Measurements from ENCODE around the gene LEMD2. TPM values are rescaled to one million over a fixed set of nuclear protein-coding genes. Genes with fewer than 3 reads are reported as not detected.

Gene LEMD2
- total RNA-seq, 2 donors from 2014 or later, result 62.0 to 75.8 TPM

DNA sequence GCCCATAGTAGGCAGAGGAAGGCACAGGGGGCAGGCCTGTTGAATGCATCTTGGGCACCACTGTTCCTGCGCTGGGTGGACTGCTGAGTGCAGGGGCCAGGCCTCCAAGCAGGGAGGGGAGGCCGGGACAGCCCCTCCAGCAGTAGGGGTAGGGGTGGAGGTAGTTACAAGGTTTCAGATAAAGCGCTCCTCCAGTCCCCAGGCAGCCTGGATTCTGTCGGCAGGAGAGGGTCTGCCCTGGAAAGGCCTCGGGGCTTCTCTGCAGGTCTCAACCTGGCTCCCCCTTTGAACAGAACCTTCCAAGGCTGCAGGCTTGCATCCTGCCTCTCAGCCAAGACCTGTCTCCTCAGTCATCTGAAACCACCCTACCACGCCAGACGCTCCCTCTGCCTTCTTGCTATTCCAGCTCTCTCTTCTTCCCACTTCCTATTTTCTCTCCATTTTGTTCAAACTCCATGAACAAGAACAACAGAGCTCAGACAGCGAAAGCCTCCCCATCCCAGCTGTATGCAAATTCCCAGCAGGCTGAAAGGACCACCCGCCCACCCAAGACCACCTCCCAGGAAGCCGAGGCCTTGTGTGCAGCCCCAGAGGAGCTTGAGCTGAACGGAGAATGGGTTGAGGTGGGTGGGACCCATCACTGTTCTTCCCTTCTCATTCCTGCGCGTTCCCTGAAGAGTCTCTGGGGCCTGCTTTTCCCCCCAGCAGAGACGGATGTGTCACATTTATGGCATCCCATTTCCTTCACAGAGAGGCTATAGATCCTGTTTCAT lies 13.4 kb upstream of the LEMD2 start:
- TF ChIP-seq, protein P1, sequence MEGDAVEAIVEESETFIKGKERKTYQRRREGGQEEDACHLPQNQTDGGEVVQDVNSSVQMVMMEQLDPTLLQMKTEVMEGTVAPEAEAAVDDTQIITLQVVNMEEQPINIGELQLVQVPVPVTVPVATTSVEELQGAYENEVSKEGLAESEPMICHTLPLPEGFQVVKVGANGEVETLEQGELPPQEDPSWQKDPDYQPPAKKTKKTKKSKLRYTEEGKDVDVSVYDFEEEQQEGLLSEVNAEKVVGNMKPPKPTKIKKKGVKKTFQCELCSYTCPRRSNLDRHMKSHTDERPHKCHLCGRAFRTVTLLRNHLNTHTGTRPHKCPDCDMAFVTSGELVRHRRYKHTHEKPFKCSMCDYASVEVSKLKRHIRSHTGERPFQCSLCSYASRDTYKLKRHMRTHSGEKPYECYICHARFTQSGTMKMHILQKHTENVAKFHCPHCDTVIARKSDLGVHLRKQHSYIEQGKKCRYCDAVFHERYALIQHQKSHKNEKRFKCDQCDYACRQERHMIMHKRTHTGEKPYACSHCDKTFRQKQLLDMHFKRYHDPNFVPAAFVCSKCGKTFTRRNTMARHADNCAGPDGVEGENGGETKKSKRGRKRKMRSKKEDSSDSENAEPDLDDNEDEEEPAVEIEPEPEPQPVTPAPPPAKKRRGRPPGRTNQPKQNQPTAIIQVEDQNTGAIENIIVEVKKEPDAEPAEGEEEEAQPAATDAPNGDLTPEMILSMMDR (conservative IDR thresholded peaks at IDR 0.05), result no peak
- H3K36me3 Mint-ChIP-seq (ENCODE audit: low read depth), result no peaks in the 10 kb centered on the region
- peaks cover 7% of the 10 kb centered on the region for H3K27me3 Mint-ChIP-seq (ENCODE audit: insufficient read depth)
- Histone ChIP-seq H3K4me3 (ENCODE audit: low read length) (no peak overlapping the region), H3K27ac (ENCODE audit: low read depth, low read length) (peak overlapping the region; percentile 73), H3K9ac (ENCODE audit: extremely low read depth, low read length, poor library complexity, severe bottlenecking) (no peak overlapping the region), H3K36me3 (ENCODE audit: control insufficient read depth, insufficient read depth, low read length) (no peaks in the 10 kb centered on the region), H3K4me1 (ENCODE audit: control insufficient read depth, insufficient read depth, low read length) (no peaks in the 10 kb centered on the region), H3K9me3 (ENCODE audit: control insufficient read depth, low read length) (no peaks in the 10 kb centered on the region), H3K27me3 (ENCODE audit: control insufficient read depth, insufficient read depth, low read length, poor library complexity, severe bottlenecking) (peaks cover 4% of the 10 kb centered on the region)
- no peaks in the 10 kb centered on the region for H3K4me1 Mint-ChIP-seq
- H3K4me3 Mint-ChIP-seq, result no peak overlapping the region
- no peak for DNase-seq
- H3K9me3 Mint-ChIP-seq, result no peaks in the 10 kb centered on the region
- no peak overlapping the region for H3K27ac Mint-ChIP-seq
- 81 to 83% methylated on average over 9 to 14 of the region's 14 CpGs for WGBS, 2 experiments (ENCODE audit: insufficient coverage in 1 of 2, insufficient read length in 1 of 2)

DNA sequence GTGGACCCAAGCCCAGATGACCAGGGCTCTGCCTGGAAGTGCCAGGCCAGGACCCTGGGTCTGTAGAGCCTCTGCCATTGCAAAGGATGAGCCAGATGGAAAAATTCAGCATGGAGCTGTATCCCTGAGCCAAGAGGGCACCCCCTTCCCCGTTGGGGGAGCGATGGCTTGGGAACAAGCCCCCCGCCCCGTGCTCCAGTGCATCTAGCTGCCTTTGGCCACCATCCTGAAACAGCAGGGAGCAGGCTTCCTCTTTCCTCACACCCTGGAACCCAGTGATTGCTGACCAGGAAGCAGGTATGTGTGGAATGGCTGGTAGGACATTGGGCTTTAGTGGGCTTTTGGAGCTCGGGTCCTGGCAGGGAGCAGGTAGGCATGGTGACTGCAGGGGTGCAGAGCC lies 12.7 kb upstream of the LEMD2 start:
- no peaks in the 10 kb centered on the region for H3K4me1 ChIP-seq (ENCODE audit: control insufficient read depth, insufficient read depth, low read length)
- Mint-ChIP-seq H3K36me3 (ENCODE audit: low read depth) (no peaks in the 10 kb centered on the region), H3K4me3 (no peak overlapping the region), H3K4me1 (no peaks in the 10 kb centered on the region), H3K27me3 (ENCODE audit: insufficient read depth) (peaks cover 8% of the 10 kb centered on the region), H3K27ac (no peak overlapping the region), H3K9me3 (no peaks in the 10 kb centered on the region)
- H3K27ac ChIP-seq (ENCODE audit: low read depth, low read length), result no peak overlapping the region
- TF ChIP-seq, protein P1 (conservative IDR thresholded peaks at IDR 0.05), result no peak
- no peaks in the 10 kb centered on the region for H3K36me3 ChIP-seq (ENCODE audit: control insufficient read depth, insufficient read depth, low read length)
- H3K9ac ChIP-seq (ENCODE audit: extremely low read depth, low read length, poor library complexity, severe bottlenecking), result no peak overlapping the region
- no peak for DNase-seq
- no peak overlapping the region for H3K4me3 ChIP-seq (ENCODE audit: low read length)
- H3K27me3 ChIP-seq (ENCODE audit: control insufficient read depth, insufficient read depth, low read length, poor library complexity, severe bottlenecking), result no peaks in the 10 kb centered on the region
- WGBS, 2 experiments (ENCODE audit: insufficient coverage in 1 of 2, insufficient read length in 1 of 2), result 92 to 100% methylated on average over 1 to 5 of the region's 5 CpGs
- no peaks in the 10 kb centered on the region for H3K9me3 ChIP-seq (ENCODE audit: control insufficient read depth, low read length)

DNA sequence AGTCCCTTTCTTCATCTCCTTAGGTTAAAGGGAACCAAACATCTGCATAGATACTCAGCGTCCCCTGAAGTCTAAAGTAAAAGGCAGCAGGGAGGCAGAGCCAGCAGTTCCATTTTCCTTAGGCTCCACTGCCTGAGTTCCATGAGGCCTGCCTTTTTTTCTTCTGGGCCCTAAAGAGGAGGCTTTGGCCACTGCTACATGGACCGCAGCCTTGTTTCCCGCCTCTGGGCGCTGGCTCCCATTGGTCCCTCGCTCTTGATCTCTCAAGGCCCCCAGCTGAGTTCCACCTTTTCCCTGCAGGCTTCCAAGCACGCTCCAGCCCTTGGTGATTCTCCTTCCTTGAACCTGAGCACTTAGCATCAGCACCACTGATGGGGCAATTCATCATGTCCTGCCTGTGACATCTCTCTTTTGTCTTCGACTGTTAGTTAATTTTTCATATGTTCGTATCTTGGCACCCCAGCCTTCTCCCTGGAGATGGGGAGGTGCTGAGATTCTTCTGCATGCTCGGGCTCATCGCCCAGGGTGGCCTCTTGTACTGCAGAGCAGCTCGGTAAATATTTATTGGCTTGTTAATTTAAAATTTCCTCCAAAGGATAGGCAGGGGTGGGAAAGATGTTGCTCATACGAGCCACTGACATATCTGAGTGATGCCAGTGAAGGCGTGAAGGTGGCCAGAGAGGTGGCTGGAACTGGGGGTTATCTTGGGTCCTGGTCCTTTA lies 11.5 kb upstream of the LEMD2 start:
- 91 to 92% methylated on average over 11 to 13 of the region's 13 CpGs for WGBS, 2 experiments (ENCODE audit: insufficient coverage in 1 of 2, insufficient read length in 1 of 2)
- Histone ChIP-seq H3K4me3 (ENCODE audit: low read length) (no peak overlapping the region), H3K36me3 (ENCODE audit: control insufficient read depth, insufficient read depth, low read length) (no peaks in the 10 kb centered on the region), H3K9ac (ENCODE audit: extremely low read depth, low read length, poor library complexity, severe bottlenecking) (no peak overlapping the region), H3K4me1 (ENCODE audit: control insufficient read depth, insufficient read depth, low read length) (no peaks in the 10 kb centered on the region), H3K27ac (ENCODE audit: low read depth, low read length) (no peak overlapping the region), H3K9me3 (ENCODE audit: control insufficient read depth, low read length) (no peaks in the 10 kb centered on the region), H3K27me3 (ENCODE audit: control insufficient read depth, insufficient read depth, low read length, poor library complexity, severe bottlenecking) (no peaks in the 10 kb centered on the region)
- H3K4me3 Mint-ChIP-seq, result no peak overlapping the region
- no peaks in the 10 kb centered on the region for H3K9me3 Mint-ChIP-seq
- H3K36me3 Mint-ChIP-seq (ENCODE audit: low read depth), result no peaks in the 10 kb centered on the region
- no peak for DNase-seq
- TF ChIP-seq, protein P1 (conservative IDR thresholded peaks at IDR 0.05), result no peak
- H3K27ac Mint-ChIP-seq, result no peak overlapping the region
- H3K4me1 Mint-ChIP-seq, result peaks cover under 1% of the 10 kb centered on the region
- H3K27me3 Mint-ChIP-seq (ENCODE audit: insufficient read depth), result peaks cover 8% of the 10 kb centered on the region
